A549 treated with Hydrocortisone at 1 μM for 4 hours (cell line): ENCODE results near the gene NDUFB7. TPM values are rescaled to one million over a fixed set of nuclear protein-coding genes. Genes with fewer than 3 reads are reported as not detected.

Experiments used
- total RNA-seq: library from RNA; stranded (reverse); fragments of 200-300 nt; extraction: Qiagen RNA extraction; gene quantifications from 5 replicates; pipeline ENCODE4 v1.2.3, GENCODE V29; 2022

NDUFB7 gene
- 138 to 196 TPM (median 193 TPM) in 5 replicates for total RNA-seq

GRCh38 chr19:14571695-14572490 is at the start of gene NDUFB7:
Gene NDUFB7, minus strand, starts transcription at chr19:14572066. Its CDS starts 66 bp downstream, at chr19:14572000.

GRCh38 chr19:14582894-14583340 is 11.1 kb upstream of the NDUFB7 start, which contains the start of gene CLEC17A:
Gene CLEC17A, plus strand, starts transcription at chr19:14583084. Its CDS starts 77 bp downstream, at chr19:14583161.

GRCh38 chr19:14529254-14530004 is 42.4 kb downstream of the NDUFB7 start, which contains the start of gene TECR:
Gene TECR, plus strand, starts transcription at chr19:14529594. Its CDS starts 103 bp downstream, at chr19:14529697.

GRCh38 chr19:14517840-14518505 is 53.9 kb downstream of the NDUFB7 start, which contains the start of gene DNAJB1:
Gene DNAJB1, minus strand, starts transcription at chr19:14518397. Its CDS starts 48 bp downstream, at chr19:14518349.

Other genes starting within 250 kb of the NDUFB7 start
- 77.8 to 90.3 TPM (median 86.2 TPM) in 5 replicates for gene ADGRE5, start 190.6 kb downstream of the NDUFB7 start, total RNA-seq
- 114 to 137 TPM (median 126 TPM) in 5 replicates for gene DDX39A, start 152.7 kb downstream of the NDUFB7 start, total RNA-seq
- 76.0 to 79.2 TPM (median 76.5 TPM) in 5 replicates for gene PKN1, start 138.8 kb downstream of the NDUFB7 start, total RNA-seq
- 0.07 to 0.15 TPM (median 0.08 TPM) in 3 of 5 replicates, not detected in the others for gene PTGER1, start 96.7 kb downstream of the NDUFB7 start, total RNA-seq
- 108 to 145 TPM (median 144 TPM) in 5 replicates for gene GIPC1, start 75.9 kb downstream of the NDUFB7 start, total RNA-seq
- gene DNAJB1, start 53.7 kb downstream of the NDUFB7 start, total RNA-seq: 206 to 250 TPM (median 215 TPM) in 5 replicates
- 140 to 180 TPM (median 178 TPM) in 5 replicates for gene TECR, start 42.5 kb downstream of the NDUFB7 start, total RNA-seq
- gene CLEC17A, start 11.0 kb upstream of the NDUFB7 start, total RNA-seq: not detected in 5 replicates
- not detected in 5 replicates for gene ADGRE3, start 102.8 kb upstream of the NDUFB7 start, total RNA-seq
- 2.6 to 3.5 TPM (median 3.1 TPM) in 5 replicates for gene ZNF333, start 118.0 kb upstream of the NDUFB7 start, total RNA-seq
- 0.62 to 1.3 TPM (median 0.97 TPM) in 5 replicates for gene ADGRE2, start 206.5 kb upstream of the NDUFB7 start, total RNA-seq